ENCODE measurements around the gene ZNF827.

Gene ZNF827

GRCh38 chr4:145891958-145892357 lies 46.7 kb downstream of the ZNF827 start:
- DNase-seq (ENCODE audit: low read depth in 2 of 2), result no peak

GRCh38 chr4:145890689-145891088 lies 47.9 kb downstream of the ZNF827 start:
- no peak for DNase-seq (ENCODE audit: low read depth in 2 of 2)

- no peak for DNase-seq (ENCODE audit: low read depth in 2 of 2)
Observed at GRCh38 chr4:145888393-145888792, 50.2 kb downstream of the ZNF827 start.

GRCh38 chr4:145887241-145887991 lies 51.2 kb downstream of the ZNF827 start:
- no peak for DNase-seq (ENCODE audit: low read depth in 2 of 2)

- no peak for DNase-seq (ENCODE audit: low read depth in 2 of 2)
Observed at GRCh38 chr4:145886871-145887240, 51.8 kb downstream of the ZNF827 start.

- DNase-seq (ENCODE audit: low read depth in 2 of 2), result no peak
Observed at GRCh38 chr4:145885666-145886065, 53.0 kb downstream of the ZNF827 start.

GRCh38 chr4:145884775-145885174 lies 53.8 kb downstream of the ZNF827 start:
- DNase-seq (ENCODE audit: low read depth in 2 of 2), result no peak

GRCh38 chr4:145883101-145883694 lies 55.4 kb downstream of the ZNF827 start:
- DNase-seq (ENCODE audit: low read depth in 2 of 2), result no peak

- DNase-seq (ENCODE audit: low read depth in 2 of 2), result no peak
Observed at GRCh38 chr4:145882604-145883003, 56.0 kb downstream of the ZNF827 start.

GRCh38 chr4:145881989-145882388 lies 56.6 kb downstream of the ZNF827 start:
- no peak for DNase-seq (ENCODE audit: low read depth in 2 of 2)

- no peak for DNase-seq (ENCODE audit: low read depth in 2 of 2)
Observed at GRCh38 chr4:145881576-145881975, 57.0 kb downstream of the ZNF827 start.

- no peak for DNase-seq (ENCODE audit: low read depth in 2 of 2)
Observed at GRCh38 chr4:145880355-145880960, 58.2 kb downstream of the ZNF827 start.

GRCh38 chr4:145879598-145879997 lies 59.0 kb downstream of the ZNF827 start:
- no peak for DNase-seq (ENCODE audit: low read depth in 2 of 2)

- no peak for DNase-seq (ENCODE audit: low read depth in 2 of 2)
Observed at GRCh38 chr4:145878501-145879435, 59.9 kb downstream of the ZNF827 start.

GRCh38 chr4:145876531-145877180 lies 62.0 kb downstream of the ZNF827 start:
- DNase-seq (ENCODE audit: low read depth in 2 of 2), result no peak

GRCh38 chr4:145873901-145874300 lies 64.7 kb downstream of the ZNF827 start:
- DNase-seq (ENCODE audit: low read depth in 2 of 2), result no peak

- no peak for DNase-seq (ENCODE audit: low read depth in 2 of 2)
Observed at GRCh38 chr4:145871209-145871608, 67.4 kb downstream of the ZNF827 start.

GRCh38 chr4:145870155-145871020 lies 68.2 kb downstream of the ZNF827 start:
- DNase-seq (ENCODE audit: low read depth in 2 of 2), result no peak

- DNase-seq (ENCODE audit: low read depth in 2 of 2), result no peak
Observed at GRCh38 chr4:145868637-145869409, 69.8 kb downstream of the ZNF827 start.

- no peak for DNase-seq (ENCODE audit: low read depth in 2 of 2)
Observed at GRCh38 chr4:145867406-145867805, 71.2 kb downstream of the ZNF827 start.
